GM12892 (cell line): ENCODE measurements around the gene SQOR.

ENCODE experiments used
- POLR2A ChIP-seq: IDR thresholded peaks from 2 replicates; pipeline ENCODE4 v1.6.1; 2011; ENCODE audit warnings: low read depth, low read length, control low read depth
- POLR2AphosphoS5 ChIP-seq: IDR thresholded peaks from 2 replicates; pipeline ENCODE4 v1.6.1; 2011; ENCODE audit warnings: low read depth, low read length, control low read depth
- TAF1 ChIP-seq: IDR thresholded peaks from 2 replicates; pipeline ENCODE4 v1.6.1; 2011; ENCODE audit warnings: low read depth, mild to moderate bottlenecking, control low read depth, low read length, borderline replicate concordance

- TF ChIP-seq POLR2A (no peak), POLR2AphosphoS5 (no peak), TAF1 (no peak)
Measured at GRCh38 chr15:45640616-45641015, 5.8 kb downstream of the SQOR start.
